ENCODE measurements around the gene CAPN5.

CAPN5 gene

DNA sequence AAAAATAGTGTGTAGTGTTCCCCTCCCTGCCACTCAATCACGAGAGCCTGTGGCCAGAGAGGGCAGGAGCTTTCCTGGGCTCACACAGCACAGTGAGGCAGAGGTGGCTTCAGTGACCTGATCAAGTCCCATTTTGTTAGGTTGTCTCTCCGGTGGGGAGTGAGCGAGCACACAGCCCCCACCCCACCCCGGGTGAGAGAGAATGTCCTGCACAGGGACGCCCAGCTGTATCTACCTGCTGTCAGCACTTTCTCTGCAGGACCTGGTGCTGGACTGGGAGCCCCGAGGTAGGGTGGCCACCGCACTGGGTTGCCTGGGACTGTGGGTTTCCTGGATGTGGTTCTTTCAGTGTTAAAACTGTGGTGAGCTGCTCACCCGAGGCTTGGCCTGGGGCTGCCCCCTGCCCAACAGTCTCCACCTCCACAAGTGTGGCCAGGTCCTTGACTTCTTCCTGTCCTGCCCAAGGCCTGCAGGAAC, 6.1 kb downstream of the CAPN5 start:
- H3K4me3 Mint-ChIP-seq: peak overlapping the region; percentile 67 to 69
- no peaks in the 10 kb centered on the region for H3K9me3 Mint-ChIP-seq
- H3K27ac Mint-ChIP-seq: peak overlapping the region; percentile 65 to 81
- H3K4me1 Mint-ChIP-seq (ENCODE audit: low read depth in 2 of 2): peaks cover 25 to 27% of the 10 kb centered on the region in 2 donors
- peak; percentile 86 for ATAC-seq (replicated peaks)
- peaks cover 2% of the 10 kb centered on the region for H3K36me3 Mint-ChIP-seq (ENCODE audit: insufficient read depth)
- no peaks in the 10 kb centered on the region for H3K27me3 Mint-ChIP-seq
- DNase-seq: peak in 1 of 3 experiments; percentile 26

DNA sequence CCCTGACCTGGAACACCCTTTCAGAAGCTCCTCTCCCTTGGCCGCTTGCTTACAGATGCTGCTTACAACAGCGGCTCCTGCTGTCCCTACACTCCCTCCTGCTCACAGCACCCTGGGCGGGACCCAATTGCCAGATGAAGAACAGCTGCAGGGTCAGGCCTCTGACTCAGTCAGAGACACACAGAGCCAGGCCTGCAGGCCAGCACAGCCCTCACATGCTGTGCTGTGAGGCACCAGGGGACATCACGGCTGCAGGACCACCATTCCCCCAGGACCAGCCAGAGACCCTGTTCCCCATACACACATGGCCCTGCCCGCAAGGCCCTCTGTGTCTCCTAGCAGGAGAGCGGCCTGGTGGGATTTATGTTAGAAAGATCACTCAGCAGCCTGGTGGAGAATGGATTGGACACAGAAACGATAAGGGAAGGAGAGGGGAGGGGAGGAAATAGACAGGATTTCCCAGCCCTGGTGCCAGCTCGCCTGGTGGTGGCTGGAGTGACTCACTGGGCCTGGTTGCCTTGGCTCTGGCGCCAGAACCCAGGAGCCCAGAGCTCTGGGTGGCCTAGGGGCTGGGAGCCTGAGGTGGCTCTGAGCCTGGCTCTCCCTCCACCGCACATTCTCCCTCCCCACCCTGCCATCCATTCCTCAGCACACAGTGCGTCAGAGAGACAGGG, 6.7 kb downstream of the CAPN5 start:
- H3K4me1 Mint-ChIP-seq (ENCODE audit: low read depth in 2 of 2): peaks cover 24 to 25% of the 10 kb centered on the region in 2 donors
- peak overlapping the region; percentile 67 to 69 for H3K4me3 Mint-ChIP-seq
- H3K27me3 Mint-ChIP-seq: no peaks in the 10 kb centered on the region
- no peaks in the 10 kb centered on the region for H3K9me3 Mint-ChIP-seq
- peaks cover 2% of the 10 kb centered on the region for H3K36me3 Mint-ChIP-seq (ENCODE audit: insufficient read depth)
- no peak for DNase-seq
- H3K27ac Mint-ChIP-seq: peak overlapping the region; percentile 38 to 65
- no peak for ATAC-seq (replicated peaks)

DNA sequence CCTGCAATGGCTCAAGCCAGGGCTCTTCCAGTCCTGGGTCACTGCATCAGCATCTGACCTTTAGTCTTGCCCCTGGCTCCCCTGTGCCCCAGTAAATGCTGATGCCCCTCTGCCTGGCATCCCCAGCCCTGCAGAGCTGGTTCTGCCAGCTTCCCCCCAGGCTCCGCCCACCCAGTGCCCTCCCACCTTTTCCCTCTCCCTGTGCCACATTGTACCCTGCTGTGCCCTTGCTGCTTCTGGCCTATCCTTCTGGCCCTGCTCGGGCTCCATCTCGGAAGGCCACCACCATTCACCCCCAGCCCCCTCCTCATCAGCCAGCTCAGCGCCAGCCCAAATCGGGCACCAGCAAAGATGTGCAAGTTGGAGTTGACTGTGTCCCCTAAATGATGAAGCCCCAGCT, 7.4 kb downstream of the CAPN5 start:
- Mint-ChIP-seq H3K4me1 (ENCODE audit: low read depth in 2 of 2) (peaks cover 23 to 25% of the 10 kb centered on the region in 2 donors), H3K4me3 (peak overlapping the region in 1 of 2 donors; percentile 67), H3K9me3 (no peaks in the 10 kb centered on the region), H3K36me3 (ENCODE audit: insufficient read depth) (peaks cover 2% of the 10 kb centered on the region), H3K27ac (no peak overlapping the region), H3K27me3 (no peaks in the 10 kb centered on the region)
- DNase-seq (no peak), ATAC-seq (replicated peaks) (no peak)

DNA sequence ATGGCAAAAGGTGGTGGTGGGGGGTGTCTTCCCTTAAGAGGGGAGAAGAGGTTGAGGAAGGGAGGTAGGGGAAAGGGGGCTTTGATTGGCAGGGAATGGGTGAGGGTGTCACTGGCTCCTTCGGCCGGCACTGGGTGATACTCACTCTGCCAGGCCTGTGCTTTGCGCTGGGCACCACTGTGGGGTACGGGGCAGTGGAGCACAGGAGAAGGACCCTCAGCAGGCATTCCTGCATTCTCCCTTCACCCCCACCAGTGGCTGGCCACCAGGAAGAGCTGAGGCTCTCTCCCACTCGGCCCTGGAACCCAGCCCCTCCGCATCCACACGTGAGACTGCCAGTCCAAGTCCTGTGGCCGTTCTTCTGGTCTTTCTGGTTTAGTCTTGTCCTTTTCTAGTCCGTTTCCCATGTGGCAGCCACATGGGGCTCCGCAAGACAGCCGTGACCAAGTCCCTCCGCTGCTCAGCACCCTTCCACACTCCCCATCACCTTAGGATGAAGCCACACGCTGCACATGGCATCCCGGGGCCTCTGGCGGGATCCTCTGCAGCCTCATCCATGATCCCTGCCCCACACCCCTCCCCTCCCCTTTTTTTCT, 8.0 kb downstream of the CAPN5 start:
- H3K36me3 Mint-ChIP-seq (ENCODE audit: insufficient read depth): peaks cover 2% of the 10 kb centered on the region

DNA sequence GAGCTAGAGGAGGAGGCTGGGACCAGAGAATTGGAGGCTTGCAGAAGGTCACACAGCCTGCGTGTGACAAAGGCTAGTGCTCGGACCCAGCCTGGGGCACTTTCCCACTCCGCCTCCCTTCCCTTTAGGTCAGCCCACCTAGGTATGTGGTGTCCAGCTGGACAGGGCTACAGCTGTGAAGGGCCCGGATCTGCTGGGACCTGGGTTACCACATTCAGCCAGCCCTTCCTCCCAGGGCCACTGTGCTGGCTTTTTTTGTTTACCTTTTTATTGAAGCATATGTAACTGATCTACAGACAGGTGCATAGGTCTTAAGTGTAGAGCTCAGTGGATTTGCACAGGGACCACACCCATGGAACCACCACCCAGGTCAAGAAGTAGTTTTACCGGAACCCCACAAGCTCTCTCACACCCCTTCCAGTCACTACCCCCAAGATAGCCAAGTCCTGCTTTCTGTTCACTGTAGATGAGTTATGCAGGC, 8.7 kb downstream of the CAPN5 start:
- Mint-ChIP-seq H3K4me3 (no peak overlapping the region), H3K4me1 (ENCODE audit: low read depth in 2 of 2) (peaks cover 23 to 27% of the 10 kb centered on the region in 2 donors), H3K36me3 (ENCODE audit: insufficient read depth) (peaks cover 2% of the 10 kb centered on the region), H3K27ac (no peak overlapping the region), H3K27me3 (no peaks in the 10 kb centered on the region), H3K9me3 (no peaks in the 10 kb centered on the region)
- ATAC-seq (replicated peaks): no peak
- no peak for DNase-seq

More for the DNA sequence above, 8.0 kb downstream of the CAPN5 start:
- DNase-seq (no peak), ATAC-seq (replicated peaks) (no peak)
- Mint-ChIP-seq H3K4me1 (ENCODE audit: low read depth in 2 of 2) (peaks cover 23 to 25% of the 10 kb centered on the region in 2 donors), H3K9me3 (no peaks in the 10 kb centered on the region), H3K27ac (no peak overlapping the region), H3K4me3 (no peak overlapping the region), H3K27me3 (no peaks in the 10 kb centered on the region)

DNA sequence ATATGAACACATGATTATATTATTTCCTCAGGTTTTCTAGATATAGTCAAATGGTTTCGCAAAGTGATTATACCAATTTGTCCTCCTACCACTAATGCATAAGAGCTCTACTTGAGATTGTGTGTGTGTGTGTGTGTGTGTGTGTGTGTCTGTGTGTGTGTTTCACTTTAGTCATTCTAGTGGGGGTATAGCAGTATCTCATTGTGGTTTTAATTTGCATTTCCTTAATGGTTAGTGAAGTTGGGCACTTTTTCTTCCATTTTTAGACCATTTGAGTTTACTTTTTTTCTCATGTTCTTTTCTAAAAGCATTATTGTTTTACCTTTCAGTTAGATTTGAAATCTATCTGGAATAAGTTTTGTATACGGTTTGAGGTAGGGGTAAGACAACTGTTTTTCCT, 12.9 kb downstream of the CAPN5 start:
- no peak overlapping the region for H3K27ac Mint-ChIP-seq
- no peaks in the 10 kb centered on the region for H3K9me3 Mint-ChIP-seq
- DNase-seq (no peak), ATAC-seq (replicated peaks) (no peak)
- H3K4me1 Mint-ChIP-seq (ENCODE audit: low read depth in 2 of 2): peaks cover 4 to 14% of the 10 kb centered on the region in 2 donors
- no peaks in the 10 kb centered on the region for H3K36me3 Mint-ChIP-seq (ENCODE audit: insufficient read depth)
- H3K4me3 Mint-ChIP-seq: no peak overlapping the region
- H3K27me3 Mint-ChIP-seq: no peaks in the 10 kb centered on the region

DNA sequence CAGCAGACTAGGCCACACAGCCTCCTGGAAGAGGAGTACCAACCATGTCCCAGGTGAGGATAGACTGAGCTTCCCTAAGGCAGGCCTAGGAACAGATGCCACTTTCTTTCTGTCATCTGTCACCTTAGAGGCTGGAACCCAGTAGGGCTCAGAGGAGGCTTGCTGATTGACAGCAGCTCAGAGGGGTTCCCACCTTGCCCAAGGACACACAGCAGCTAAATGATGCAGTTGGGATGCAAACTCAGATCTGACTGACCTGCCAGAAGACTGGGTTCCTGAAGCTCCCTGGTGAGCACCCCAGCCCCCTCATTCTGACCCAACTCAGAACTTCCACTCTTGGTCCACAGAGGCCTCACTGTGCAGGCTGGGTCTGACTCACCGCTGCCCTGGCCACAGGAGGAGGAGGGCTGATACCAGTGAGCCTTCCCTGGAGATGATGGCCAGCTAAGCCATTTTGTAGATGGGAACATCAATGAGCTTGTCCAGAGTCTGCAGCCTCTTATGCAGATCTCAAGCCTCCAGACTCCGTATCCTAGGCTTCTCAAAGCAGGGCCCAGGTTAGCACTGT, 14.0 kb downstream of the CAPN5 start:
- Mint-ChIP-seq H3K27ac (peak overlapping the region in 1 of 2 donors; percentile 90), H3K36me3 (ENCODE audit: insufficient read depth) (no peaks in the 10 kb centered on the region), H3K4me3 (no peak overlapping the region), H3K9me3 (no peaks in the 10 kb centered on the region), H3K27me3 (no peaks in the 10 kb centered on the region), H3K4me1 (ENCODE audit: low read depth in 2 of 2) (peaks cover 4 to 14% of the 10 kb centered on the region in 2 donors)
- no peak for DNase-seq
- ATAC-seq (replicated peaks): no peak

DNA sequence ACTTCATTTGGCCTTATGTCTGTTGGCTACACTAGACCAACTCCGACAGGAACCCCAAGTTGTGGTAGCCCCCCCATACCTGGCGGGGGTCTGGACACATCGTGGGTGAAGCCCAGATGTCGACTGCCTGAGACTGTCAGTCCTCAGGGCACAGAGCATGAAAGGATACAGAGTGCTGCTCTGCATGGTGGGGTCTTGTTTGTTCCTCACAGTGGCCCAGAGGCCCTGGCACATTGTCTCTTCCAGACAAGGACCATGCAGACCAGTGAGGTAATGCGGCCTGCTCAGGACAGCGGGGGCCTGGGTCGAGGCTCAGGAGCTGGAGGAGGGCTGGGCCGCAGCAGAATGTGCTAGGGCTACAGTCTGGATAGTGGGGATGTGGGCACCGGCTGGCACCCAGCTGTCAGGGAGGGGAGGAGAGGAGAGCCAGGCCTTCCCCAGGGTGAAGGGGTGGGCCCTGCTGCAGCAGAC, 14.6 kb downstream of the CAPN5 start:
- Mint-ChIP-seq H3K27me3 (no peaks in the 10 kb centered on the region), H3K9me3 (no peaks in the 10 kb centered on the region), H3K36me3 (ENCODE audit: insufficient read depth) (no peaks in the 10 kb centered on the region), H3K4me1 (ENCODE audit: low read depth in 2 of 2) (peaks cover 4 to 14% of the 10 kb centered on the region in 2 donors), H3K4me3 (no peak overlapping the region), H3K27ac (peak overlapping the region; percentile 90 to 91)
- ATAC-seq (replicated peaks) (no peak), DNase-seq (no peak)

DNA sequence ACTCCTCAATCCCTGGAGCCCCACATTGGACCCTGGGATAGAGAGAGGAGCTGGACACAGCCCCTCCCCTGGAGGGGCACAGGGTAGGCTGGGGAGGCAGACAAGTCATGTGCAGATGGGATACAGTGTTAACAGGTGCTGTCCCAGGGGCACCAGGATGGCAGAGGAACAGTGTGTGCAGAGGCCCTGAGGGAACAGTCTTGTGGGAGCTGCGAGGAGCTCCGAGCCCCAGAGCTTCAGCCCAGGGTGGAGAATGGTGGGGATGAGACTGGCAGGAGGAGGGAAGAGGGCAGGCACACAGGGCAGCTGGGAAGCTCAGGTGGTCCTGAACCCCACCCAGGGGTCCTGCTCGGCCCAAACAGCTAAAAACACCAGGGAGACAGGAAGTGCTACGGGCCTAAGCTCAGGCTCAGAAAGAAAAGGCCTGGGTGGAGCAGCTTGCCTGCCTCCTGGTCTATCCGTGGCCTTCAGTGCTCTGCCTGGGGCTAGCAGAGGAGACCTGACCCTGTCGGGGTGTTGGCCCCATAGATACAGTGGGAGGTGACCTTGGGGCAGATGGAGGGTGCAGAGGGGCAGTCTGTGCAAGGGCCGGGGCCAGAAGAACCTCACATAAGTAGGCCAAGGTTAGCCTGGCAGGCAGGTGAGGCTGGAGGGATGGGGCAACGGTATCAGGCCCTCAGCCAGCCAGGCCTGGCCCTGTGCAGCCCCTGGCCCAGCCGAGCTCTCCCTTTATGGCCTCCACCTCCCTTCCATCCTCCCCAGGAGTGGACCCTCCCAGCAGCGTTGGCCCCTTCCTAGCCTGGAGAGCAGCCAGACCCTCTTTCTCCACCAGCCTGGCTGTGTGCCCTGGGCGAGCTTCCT, 15.4 kb downstream of the CAPN5 start:
- H3K4me1 Mint-ChIP-seq (ENCODE audit: low read depth in 2 of 2): peaks cover 4 to 14% of the 10 kb centered on the region in 2 donors
- peak overlapping the region; percentile 73 to 80 for H3K4me3 Mint-ChIP-seq
- no peaks in the 10 kb centered on the region for H3K27me3 Mint-ChIP-seq
- ATAC-seq (replicated peaks): peak; percentile 12
- DNase-seq: no peak
- H3K36me3 Mint-ChIP-seq (ENCODE audit: insufficient read depth): no peaks in the 10 kb centered on the region
- peak overlapping the region; percentile 90 to 91 for H3K27ac Mint-ChIP-seq
- H3K9me3 Mint-ChIP-seq: no peaks in the 10 kb centered on the region

DNA sequence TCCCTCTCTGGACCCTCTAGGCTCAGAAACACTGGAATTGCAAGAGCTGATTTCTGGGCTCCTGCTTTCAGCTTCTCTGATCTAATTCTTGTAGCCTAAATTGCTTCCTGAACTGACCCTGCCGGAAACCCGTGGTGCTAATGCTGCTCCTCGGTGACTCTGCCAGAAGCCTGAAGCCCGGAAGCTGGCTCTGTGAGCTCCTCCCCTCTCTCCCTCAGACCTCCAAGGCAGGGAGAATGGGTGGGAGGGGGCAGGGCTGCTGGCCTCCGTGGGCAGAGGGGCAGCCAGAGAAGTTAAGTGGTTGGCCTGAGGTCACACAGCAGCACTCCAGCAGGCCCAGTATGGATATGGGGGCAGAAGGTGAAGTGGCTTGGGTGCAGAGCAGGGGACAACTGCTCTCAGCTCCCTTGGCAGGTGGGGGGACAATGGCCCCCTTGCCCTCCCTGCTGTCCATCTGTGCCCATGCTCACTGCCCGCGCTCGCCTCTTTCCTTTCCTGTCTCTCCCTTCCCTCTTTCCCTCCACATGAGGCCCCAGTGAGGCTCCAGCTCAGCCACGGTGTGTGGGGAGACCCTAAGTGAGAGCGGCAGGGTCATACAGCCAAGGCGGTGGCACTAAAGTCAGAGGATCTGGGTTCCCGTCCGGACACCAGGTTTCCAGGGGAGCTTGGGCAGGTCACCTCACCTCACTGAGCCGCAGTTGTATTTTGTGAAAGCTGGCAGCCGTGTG, 16.2 kb downstream of the CAPN5 start:
- Mint-ChIP-seq H3K27me3 (no peaks in the 10 kb centered on the region), H3K27ac (peak overlapping the region; percentile 90 to 91), H3K36me3 (ENCODE audit: insufficient read depth) (no peaks in the 10 kb centered on the region), H3K4me3 (peak overlapping the region; percentile 73 to 80), H3K4me1 (ENCODE audit: low read depth in 2 of 2) (peaks cover under 1 to 14% of the 10 kb centered on the region in 2 donors), H3K9me3 (no peaks in the 10 kb centered on the region)
- DNase-seq: peak in 1 of 3 experiments; percentile 20
- ATAC-seq (replicated peaks): peak; percentile 90

DNA sequence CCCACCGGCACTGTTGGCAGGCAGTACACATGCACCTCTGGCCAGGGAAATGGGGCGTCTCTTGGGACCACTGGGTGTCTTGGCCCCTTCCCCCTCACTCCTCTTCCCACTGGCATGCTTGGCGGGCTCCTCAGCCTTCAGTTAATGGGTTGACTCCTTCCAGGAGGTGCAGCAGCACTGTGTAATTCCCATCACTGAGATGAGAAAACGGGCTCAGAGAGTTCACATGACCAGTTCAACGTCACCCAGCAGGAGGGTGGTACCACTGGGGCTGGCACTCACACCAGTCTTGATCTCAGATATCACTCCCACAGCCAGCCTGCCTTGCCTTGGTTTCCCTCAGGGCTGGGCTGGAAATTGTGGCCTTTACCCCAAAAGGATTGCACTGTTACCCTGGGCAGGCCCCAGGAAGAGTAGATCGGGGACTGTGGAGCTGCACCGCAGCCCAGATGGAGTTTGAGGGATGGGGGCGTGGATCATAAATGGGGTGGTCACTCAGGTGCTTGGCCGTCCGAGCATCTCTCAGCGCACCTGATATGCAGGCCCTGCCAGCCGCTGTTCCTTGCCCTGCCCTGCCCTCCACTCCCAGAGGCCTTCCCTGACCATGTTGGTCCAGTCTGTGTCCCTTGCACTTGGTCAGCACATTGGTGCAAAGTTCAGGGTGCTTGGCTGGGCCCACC, 16.9 kb downstream of the CAPN5 start:
- Mint-ChIP-seq H3K27ac (peak overlapping the region; percentile 90 to 91), H3K4me3 (peak overlapping the region; percentile 31 to 80)

DNA sequence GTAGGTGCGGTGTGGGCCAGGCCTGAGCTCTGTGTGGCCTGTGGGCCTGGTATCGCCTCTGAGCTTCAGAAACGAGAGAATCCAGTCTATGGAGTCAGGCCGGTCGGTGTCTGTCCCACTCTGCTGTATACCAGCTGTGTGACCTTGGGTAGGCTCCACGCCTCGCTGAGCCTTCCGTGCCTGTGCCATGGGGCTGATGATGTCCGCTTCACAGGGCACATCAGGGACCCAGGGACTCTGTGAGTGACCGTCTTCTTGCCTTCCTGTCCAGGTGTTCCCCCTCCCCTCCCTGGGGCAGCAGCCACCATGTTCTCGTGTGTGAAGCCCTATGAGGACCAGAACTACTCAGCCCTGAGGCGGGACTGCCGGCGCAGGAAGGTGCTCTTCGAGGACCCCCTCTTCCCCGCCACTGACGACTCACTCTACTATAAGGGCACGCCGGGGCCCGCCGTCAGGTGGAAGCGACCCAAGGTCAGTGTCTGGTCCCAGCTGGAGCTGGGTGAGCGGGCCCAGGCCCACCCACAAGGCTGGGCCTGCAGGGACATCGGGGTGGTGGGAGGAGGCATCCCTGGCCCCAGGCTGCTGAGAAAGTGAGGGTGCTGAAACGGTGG, 17.9 kb downstream of the CAPN5 start:
- H3K9me3 Mint-ChIP-seq: no peaks in the 10 kb centered on the region
- DNase-seq (no peak), ATAC-seq (replicated peaks) (no peak)
- H3K27me3 Mint-ChIP-seq: no peaks in the 10 kb centered on the region
- H3K36me3 Mint-ChIP-seq (ENCODE audit: insufficient read depth): no peaks in the 10 kb centered on the region
- H3K4me3 Mint-ChIP-seq: no peak overlapping the region
- H3K27ac Mint-ChIP-seq: no peak overlapping the region
- H3K4me1 Mint-ChIP-seq (ENCODE audit: low read depth in 2 of 2): peaks cover 0 to 14% of the 10 kb centered on the region in 2 donors

More for the DNA sequence above, 16.9 kb downstream of the CAPN5 start:
- DNase-seq (no peak), ATAC-seq (replicated peaks) (no peak)
- H3K36me3 Mint-ChIP-seq (ENCODE audit: insufficient read depth): no peaks in the 10 kb centered on the region
- peaks cover 0 to 14% of the 10 kb centered on the region in 2 donors for H3K4me1 Mint-ChIP-seq (ENCODE audit: low read depth in 2 of 2)
- no peaks in the 10 kb centered on the region for H3K27me3 Mint-ChIP-seq
- no peaks in the 10 kb centered on the region for H3K9me3 Mint-ChIP-seq

Measured in effector memory CD8-positive, alpha-beta T cell (primary cell).